ENCODE data around the gene SLC25A13. TPM values are rescaled to one million over a fixed set of nuclear protein-coding genes. Genes with fewer than 3 reads are reported as not detected.
"Not testable (repeated sequence)": the region's sequence is repeated elsewhere in the genome, so short reads cannot be mapped to it uniquely, and the experiment has no call there.

SLC25A13 gene
- total RNA-seq, 1 experiment from 2014 or later = 52.5 TPM

DNA sequence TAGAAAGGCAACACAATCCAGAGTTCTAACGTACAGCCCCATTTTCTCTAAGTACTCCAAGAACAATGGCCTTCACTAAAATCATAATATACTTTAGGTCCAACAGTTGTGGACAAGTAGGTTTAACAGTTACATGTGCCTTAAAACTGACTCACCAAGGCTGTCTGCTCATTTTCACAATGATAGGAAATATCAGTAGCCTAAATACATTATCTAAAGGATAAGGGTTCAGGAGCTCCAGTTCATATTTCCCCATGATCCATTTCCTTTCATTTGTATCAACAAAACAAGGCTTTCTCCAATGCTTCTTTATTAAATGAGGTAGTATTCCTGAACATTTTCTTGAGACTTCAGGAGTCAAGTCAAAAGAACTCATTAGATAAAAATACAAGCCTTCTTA lies 164.0 kb downstream of the SLC25A13 start:
- intact Hi-C loops (cut with micrococcal nuclease; ENCODE audit: unreplicated experiment) = no loop called here
- POLR2A ChIA-PET (ENCODE audit: unreplicated experiment) = no interaction called here
- TF ChIP-seq EZH2 (IDR thresholded peaks at IDR 0.05; ENCODE audit: low read depth) = no peak
- TF ChIP-seq, protein P1, sequence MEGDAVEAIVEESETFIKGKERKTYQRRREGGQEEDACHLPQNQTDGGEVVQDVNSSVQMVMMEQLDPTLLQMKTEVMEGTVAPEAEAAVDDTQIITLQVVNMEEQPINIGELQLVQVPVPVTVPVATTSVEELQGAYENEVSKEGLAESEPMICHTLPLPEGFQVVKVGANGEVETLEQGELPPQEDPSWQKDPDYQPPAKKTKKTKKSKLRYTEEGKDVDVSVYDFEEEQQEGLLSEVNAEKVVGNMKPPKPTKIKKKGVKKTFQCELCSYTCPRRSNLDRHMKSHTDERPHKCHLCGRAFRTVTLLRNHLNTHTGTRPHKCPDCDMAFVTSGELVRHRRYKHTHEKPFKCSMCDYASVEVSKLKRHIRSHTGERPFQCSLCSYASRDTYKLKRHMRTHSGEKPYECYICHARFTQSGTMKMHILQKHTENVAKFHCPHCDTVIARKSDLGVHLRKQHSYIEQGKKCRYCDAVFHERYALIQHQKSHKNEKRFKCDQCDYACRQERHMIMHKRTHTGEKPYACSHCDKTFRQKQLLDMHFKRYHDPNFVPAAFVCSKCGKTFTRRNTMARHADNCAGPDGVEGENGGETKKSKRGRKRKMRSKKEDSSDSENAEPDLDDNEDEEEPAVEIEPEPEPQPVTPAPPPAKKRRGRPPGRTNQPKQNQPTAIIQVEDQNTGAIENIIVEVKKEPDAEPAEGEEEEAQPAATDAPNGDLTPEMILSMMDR (conservative IDR thresholded peaks at IDR 0.05) = no peak

GRCh38 chr7:96154506-96154905 lies 167.4 kb downstream of the SLC25A13 start:
- H3K9me2 ChIP-seq (ENCODE audit: insufficient read depth); POLR2A ChIA-PET (ENCODE audit: unreplicated experiment); H3K27ac ChIP-seq; H3K36me3 ChIP-seq (ENCODE audit: low read depth); H4K20me1 ChIP-seq (ENCODE audit: insufficient read depth); H3K4me2 ChIP-seq; DNase-seq; H3K9me3 ChIP-seq (ENCODE audit: insufficient read depth, low read depth); BruUV-seq (replicated peaks); H2AFZ ChIP-seq; H3K4me1 ChIP-seq (replicated peaks; ENCODE audit: insufficient read depth); CTCF ChIA-PET; intact Hi-C loops (cut with micrococcal nuclease; ENCODE audit: unreplicated experiment); H3K4me3 ChIP-seq; H3K79me2 ChIP-seq (ENCODE audit: low read depth); H3K27me3 ChIP-seq (ENCODE audit: insufficient read depth, low read depth); H3F3A ChIP-seq (ENCODE audit: insufficient read depth, low read depth): not testable (repeated sequence)

More for the DNA sequence above, 164.0 kb downstream of the SLC25A13 start:
- H3K79me2 ChIP-seq (ENCODE audit: low read depth) = no peaks in the 10 kb centered on the region
- no peaks in the 10 kb centered on the region for H3K36me3 ChIP-seq (ENCODE audit: low read depth)
- no peak overlapping the region for H3K4me2 ChIP-seq
- no peak overlapping the region for H3K27ac ChIP-seq
- no peaks in the 10 kb centered on the region for H3K9me3 ChIP-seq (ENCODE audit: insufficient read depth, low read depth)
- H3K4me3 ChIP-seq = no peak overlapping the region
- no peaks in the 10 kb centered on the region for H3F3A ChIP-seq (ENCODE audit: insufficient read depth, low read depth)
- no peak overlapping the region for H2AFZ ChIP-seq
- H3K4me1 ChIP-seq (replicated peaks; ENCODE audit: insufficient read depth) = no peaks in the 10 kb centered on the region
- no TSS peak for BruUV-seq (replicated peaks)
- H4K20me1 ChIP-seq (ENCODE audit: insufficient read depth) = no peaks in the 10 kb centered on the region
- H3K9me2 ChIP-seq (ENCODE audit: insufficient read depth) = no peaks in the 10 kb centered on the region
- no peak for DNase-seq
- H3K27me3 ChIP-seq (ENCODE audit: insufficient read depth, low read depth) = no peaks in the 10 kb centered on the region
- CTCF ChIA-PET = no interaction called here

DNA sequence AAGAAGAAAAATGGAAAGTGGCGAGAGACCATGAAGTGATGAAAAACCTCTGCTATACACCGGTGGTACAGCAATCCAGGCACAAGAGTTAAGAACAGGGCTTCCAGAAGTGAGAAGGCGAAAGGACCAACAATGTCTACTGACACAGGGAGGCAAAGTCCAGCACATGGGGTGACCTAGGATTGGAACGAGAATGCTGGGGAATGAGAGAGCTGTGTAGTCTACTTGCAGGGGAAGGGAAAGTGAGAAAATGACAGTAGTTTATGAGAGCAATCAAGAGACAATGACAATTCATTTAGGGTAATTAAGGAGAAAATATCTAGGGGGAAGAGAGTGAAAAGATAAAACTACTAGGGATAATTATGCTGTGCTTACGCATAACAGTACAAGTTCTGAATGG lies 169.2 kb downstream of the SLC25A13 start:
- H3K9me3 ChIP-seq (ENCODE audit: insufficient read depth, low read depth) = no peaks in the 10 kb centered on the region
- DNase-seq = no peak
- H3K4me1 ChIP-seq (replicated peaks; ENCODE audit: insufficient read depth) = no peaks in the 10 kb centered on the region
- ChIA-PET POLR2A (ENCODE audit: unreplicated experiment) (no interaction called here), CTCF (no interaction called here)
- no peaks in the 10 kb centered on the region for H3F3A ChIP-seq (ENCODE audit: insufficient read depth, low read depth)
- TF ChIP-seq, protein P1 (conservative IDR thresholded peaks at IDR 0.05) = no peak
- no peak for TF ChIP-seq EZH2 (IDR thresholded peaks at IDR 0.05; ENCODE audit: low read depth)
- no peaks in the 10 kb centered on the region for H3K9me2 ChIP-seq (ENCODE audit: insufficient read depth)
- no peaks in the 10 kb centered on the region for H3K36me3 ChIP-seq (ENCODE audit: low read depth)
- H3K4me2 ChIP-seq = no peak overlapping the region
- intact Hi-C loops (cut with micrococcal nuclease; ENCODE audit: unreplicated experiment) = no loop called here
- no peaks in the 10 kb centered on the region for H4K20me1 ChIP-seq (ENCODE audit: insufficient read depth)
- H3K27ac ChIP-seq = no peak overlapping the region
- H3K79me2 ChIP-seq (ENCODE audit: low read depth) = no peaks in the 10 kb centered on the region
- H2AFZ ChIP-seq = no peak overlapping the region
- H3K27me3 ChIP-seq (ENCODE audit: insufficient read depth, low read depth) = no peaks in the 10 kb centered on the region
- no peak overlapping the region for H3K4me3 ChIP-seq
- BruUV-seq (replicated peaks) = no TSS peak

DNA sequence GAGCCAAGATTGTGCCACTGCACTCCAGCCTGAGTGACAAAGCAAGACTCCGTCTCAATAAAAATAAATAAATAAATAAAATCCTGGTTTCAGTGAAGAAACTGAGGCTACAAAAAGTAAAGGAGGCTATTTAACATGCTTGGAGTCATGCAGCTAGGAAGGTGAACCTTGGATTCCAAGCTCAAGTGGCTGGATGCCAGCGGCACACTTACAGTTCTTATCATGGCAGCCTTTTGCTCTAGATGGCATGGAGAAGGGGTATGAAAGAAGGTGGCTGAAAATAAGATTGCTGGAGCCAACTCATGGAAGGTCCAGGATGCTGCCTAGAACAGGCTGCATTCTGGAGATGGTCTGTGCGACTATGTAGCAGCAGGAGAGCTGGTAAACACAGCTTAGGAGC lies 170.0 kb downstream of the SLC25A13 start:
- H3K27ac ChIP-seq = no peak overlapping the region
- no peaks in the 10 kb centered on the region for H3K9me3 ChIP-seq (ENCODE audit: insufficient read depth, low read depth)
- ChIA-PET CTCF (no interaction called here), POLR2A (ENCODE audit: unreplicated experiment) (interaction anchor here (0.5 kb wide), 1 partner anchor 67 kb away, joined by 3 read pairs; no protein-coding TSS in a partner anchor)
- DNase-seq = no peak
- intact Hi-C loops (cut with micrococcal nuclease; ENCODE audit: unreplicated experiment) = no loop called here
- H3K27me3 ChIP-seq (ENCODE audit: insufficient read depth, low read depth) = no peaks in the 10 kb centered on the region
- no peaks in the 10 kb centered on the region for H3K36me3 ChIP-seq (ENCODE audit: low read depth)
- BruUV-seq (replicated peaks) = no TSS peak
- no peak for TF ChIP-seq EZH2 (IDR thresholded peaks at IDR 0.05; ENCODE audit: low read depth)
- TF ChIP-seq, protein P1 (conservative IDR thresholded peaks at IDR 0.05) = no peak
- no peaks in the 10 kb centered on the region for H3F3A ChIP-seq (ENCODE audit: insufficient read depth, low read depth)
- no peaks in the 10 kb centered on the region for H3K9me2 ChIP-seq (ENCODE audit: insufficient read depth)
- H3K4me1 ChIP-seq (replicated peaks; ENCODE audit: insufficient read depth) = no peaks in the 10 kb centered on the region
- no peaks in the 10 kb centered on the region for H3K79me2 ChIP-seq (ENCODE audit: low read depth)
- H2AFZ ChIP-seq = no peak overlapping the region
- H3K4me2 ChIP-seq = no peak overlapping the region
- H4K20me1 ChIP-seq (ENCODE audit: insufficient read depth) = no peaks in the 10 kb centered on the region
- no peak overlapping the region for H3K4me3 ChIP-seq

Measured in PC-9 (cell line).